CD4-positive, alpha-beta T cell treated with Interleukin-6 for 4 hours (primary cell): ENCODE data around the gene ARHGEF12.

Experiments
- DNase-seq: peaks from one replicate; pipeline ENCODE4 v3.0.0-alpha.2; 2020; ENCODE audit warnings: mixed read lengths

Gene ARHGEF12

GRCh38 chr11:120342226-120342625 lies 6.0 kb downstream of the ARHGEF12 start:
- DNase-seq = no peak

- DNase-seq = no peak
These were observed 6.5 kb downstream of the ARHGEF12 start for GRCh38 chr11:120342678-120343077.

GRCh38 chr11:120343429-120343828 lies 7.2 kb downstream of the ARHGEF12 start:
- DNase-seq = no peak

- DNase-seq = peak; percentile 57
These were observed 8.2 kb downstream of the ARHGEF12 start for GRCh38 chr11:120344302-120345004.

- no peak for DNase-seq
These were observed 10.0 kb downstream of the ARHGEF12 start for GRCh38 chr11:120346233-120346632.

- DNase-seq = no peak
These were observed 14.4 kb downstream of the ARHGEF12 start for GRCh38 chr11:120350637-120351036.

GRCh38 chr11:120352405-120352804 lies 16.2 kb downstream of the ARHGEF12 start:
- DNase-seq = no peak

GRCh38 chr11:120354068-120354467 lies 17.9 kb downstream of the ARHGEF12 start:
- DNase-seq = no peak

GRCh38 chr11:120354779-120355178 lies 18.6 kb downstream of the ARHGEF12 start:
- no peak for DNase-seq

- DNase-seq = no peak
These were observed 21.4 kb downstream of the ARHGEF12 start for GRCh38 chr11:120357620-120358019.

GRCh38 chr11:120358729-120359128 lies 22.5 kb downstream of the ARHGEF12 start:
- no peak for DNase-seq

- no peak for DNase-seq
These were observed 27.2 kb downstream of the ARHGEF12 start for GRCh38 chr11:120363436-120363835.

- DNase-seq = no peak
These were observed 29.3 kb downstream of the ARHGEF12 start for GRCh38 chr11:120365512-120365911.

GRCh38 chr11:120372296-120372695 lies 36.1 kb downstream of the ARHGEF12 start:
- no peak for DNase-seq

GRCh38 chr11:120375076-120375475 lies 38.9 kb downstream of the ARHGEF12 start:
- DNase-seq = no peak

- DNase-seq = no peak
These were observed 40.5 kb downstream of the ARHGEF12 start for GRCh38 chr11:120376547-120377182.

GRCh38 chr11:120378474-120378873 lies 42.3 kb downstream of the ARHGEF12 start:
- DNase-seq = no peak

GRCh38 chr11:120381401-120381800 lies 45.2 kb downstream of the ARHGEF12 start:
- no peak for DNase-seq

- DNase-seq = no peak
These were observed 47.4 kb downstream of the ARHGEF12 start for GRCh38 chr11:120383518-120384155.

- DNase-seq = no peak
These were observed 48.3 kb downstream of the ARHGEF12 start for GRCh38 chr11:120384476-120384875.

GRCh38 chr11:120385110-120385509 lies 48.9 kb downstream of the ARHGEF12 start:
- DNase-seq = no peak

- DNase-seq = no peak
These were observed 49.4 kb downstream of the ARHGEF12 start for GRCh38 chr11:120385655-120386054.

- DNase-seq = no peak
These were observed 50.1 kb downstream of the ARHGEF12 start for GRCh38 chr11:120386318-120386717.

GRCh38 chr11:120386774-120387371 lies 50.7 kb downstream of the ARHGEF12 start:
- no peak for DNase-seq
